Testis (tissue), 2 donors: ENCODE data around the gene EPDR1.

Source experiments
- CTCF ChIP-seq, 3 experiments: fragments of 450-650 bp in 2 of 3; fragments of 200-600 bp in 1 of 3; sonication (generic) in 1 of 3; IDR thresholded peaks; one replicate each; pipeline ENCODE4 v1.5.1; 2016 to 2019; ENCODE audit warnings: antibody characterized with exemption in 3 of 3, mild to moderate bottlenecking in 2 of 3, moderate library complexity in 1 of 3
- POLR2A ChIP-seq: fragments of 450-650 bp; IDR thresholded peaks from one replicate; pipeline ENCODE4 v1.6.1; 2017; ENCODE audit warnings: antibody characterized with exemption, mild to moderate bottlenecking, moderate library complexity

GRCh38 chr7:37988721-37989650 lies 68.5 kb downstream of the EPDR1 start:
- TF ChIP-seq CTCF (IDR thresholded peaks at IDR 0.05) (no peak), POLR2A (no peak)
